ENCODE data around the gene SLC25A25.
"Not testable (repeated sequence)": the region's sequence is repeated elsewhere in the genome, so short reads cannot be mapped to it uniquely, and the experiment has no call there.

The SLC25A25 gene

GRCh38 chr9:128109050-128109709 lies 41.1 kb downstream of the SLC25A25 start:
- DNase-seq (ENCODE audit: low read depth in 2 of 2), result no peak

GRCh38 chr9:128111726-128112125 lies 43.7 kb downstream of the SLC25A25 start:
- not testable (repeated sequence) for DNase-seq (ENCODE audit: low read depth in 2 of 2)

- DNase-seq (ENCODE audit: low read depth in 2 of 2), result no peak
Observed at GRCh38 chr9:128113526-128114325, 45.7 kb downstream of the SLC25A25 start.

GRCh38 chr9:128114326-128115186 lies 46.5 kb downstream of the SLC25A25 start:
- no peak for DNase-seq (ENCODE audit: low read depth in 2 of 2)

- DNase-seq (ENCODE audit: low read depth in 2 of 2), result no peak
Observed at GRCh38 chr9:128115187-128116103, 47.4 kb downstream of the SLC25A25 start.

GRCh38 chr9:128116104-128117083 lies 48.4 kb downstream of the SLC25A25 start:
- DNase-seq (ENCODE audit: low read depth in 2 of 2), result no peak

- peak; percentile 96 to 98 for DNase-seq (ENCODE audit: low read depth in 2 of 2)
Observed at GRCh38 chr9:128117613-128118471, 49.8 kb downstream of the SLC25A25 start.

GRCh38 chr9:128118472-128118857 lies 50.4 kb downstream of the SLC25A25 start:
- no peak for DNase-seq (ENCODE audit: low read depth in 2 of 2)

GRCh38 chr9:128118971-128119665 lies 51.1 kb downstream of the SLC25A25 start:
- no peak for DNase-seq (ENCODE audit: low read depth in 2 of 2)

GRCh38 chr9:128120061-128120740 lies 52.2 kb downstream of the SLC25A25 start:
- no peak for DNase-seq (ENCODE audit: low read depth in 2 of 2)

- DNase-seq (ENCODE audit: low read depth in 2 of 2), result no peak
Observed at GRCh38 chr9:128120741-128121465, 52.9 kb downstream of the SLC25A25 start.

- DNase-seq (ENCODE audit: low read depth in 2 of 2), result no peak
Observed at GRCh38 chr9:128121466-128121810, 53.4 kb downstream of the SLC25A25 start.

- DNase-seq (ENCODE audit: low read depth in 2 of 2), result no peak
Observed at GRCh38 chr9:128121924-128122808, 54.1 kb downstream of the SLC25A25 start.

GRCh38 chr9:128122809-128123175 lies 54.8 kb downstream of the SLC25A25 start:
- no peak for DNase-seq (ENCODE audit: low read depth in 2 of 2)

GRCh38 chr9:128123451-128124080 lies 55.5 kb downstream of the SLC25A25 start:
- no peak for DNase-seq (ENCODE audit: low read depth in 2 of 2)

GRCh38 chr9:128124451-128124850 lies 56.4 kb downstream of the SLC25A25 start:
- DNase-seq (ENCODE audit: low read depth in 2 of 2), result no peak

Measured in stimulated activated CD8-positive, alpha-beta memory T cell treated with anti-CD3 and anti-CD28 coated beads, Interleukin-2, amount 100 ng/mL, for 48 hours (primary cell).